Measurements from ENCODE around the gene PTPRN. TPM values are rescaled to one million over a fixed set of nuclear protein-coding genes. Genes with fewer than 3 reads are reported as not detected.

Gene PTPRN
- total and polyA plus RNA-seq, 2 of the 4 experiments (the other 2 are of a cell fraction) = 5.2 to 22.0 TPM

DNA sequence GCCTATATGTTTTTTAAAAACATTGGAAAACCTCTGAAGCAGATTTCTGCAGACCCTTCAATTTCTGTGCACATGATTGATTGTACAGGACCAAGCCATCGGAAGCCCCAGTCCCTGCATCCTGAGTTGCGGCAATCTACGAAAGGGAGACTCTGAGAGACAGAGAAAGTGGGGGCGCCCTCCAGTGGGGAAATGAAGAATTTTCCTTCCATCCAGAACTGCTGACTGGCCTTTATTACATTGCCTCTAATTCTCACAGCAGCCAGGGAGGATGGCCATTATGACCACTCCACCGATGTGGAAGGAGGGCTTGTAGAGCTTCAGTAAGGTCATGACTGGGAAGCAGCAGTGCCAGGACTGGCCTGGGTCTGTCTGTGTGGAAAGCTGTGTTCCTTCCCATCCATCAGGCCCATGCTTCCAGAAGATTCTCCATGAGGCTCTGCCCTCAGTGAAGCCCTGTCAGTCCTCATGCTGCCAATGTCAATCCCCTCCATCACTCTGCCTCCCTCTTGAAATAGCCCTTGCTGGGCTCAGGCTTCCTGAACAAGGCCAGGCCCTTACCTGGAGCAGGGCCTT, 43.3 kb upstream of the PTPRN start:
- no peak overlapping the region for H3K56ac ChIP-seq (ENCODE audit: extremely low read depth, insufficient read depth, low read length)
- H4K8ac ChIP-seq (ENCODE audit: low read depth in 2 of 2, low read length in 2 of 2) = no peak overlapping the region
- H3K79me1 ChIP-seq (ENCODE audit: low read depth in 1 of 2, low read length in 2 of 2) = no peaks in the 10 kb centered on the region
- no CpG with 5 or more reads among the region's 5 CpGs for WGBS, 2 experiments (ENCODE audit: extremely low coverage in 2 of 2, insufficient read length in 1 of 2)
- H3K27me3 ChIP-seq (ENCODE audit: control insufficient read depth, insufficient read depth, low read length) = peaks cover 32% of the 10 kb centered on the region
- H3K4me2 ChIP-seq (ENCODE audit: low read depth, low read length) = no peak overlapping the region
- H2BK120ac ChIP-seq (ENCODE audit: low read depth, low read length) = no peak overlapping the region
- H3K9ac ChIP-seq (ENCODE audit: low read depth, low read length) = no peak overlapping the region
- H3K23ac ChIP-seq (ENCODE audit: low read depth, low read length) = no peak overlapping the region
- H4K20me1 ChIP-seq (ENCODE audit: insufficient read depth, low read length) = no peaks in the 10 kb centered on the region
- BruUV-seq (replicated peaks) = no TSS peak
- in situ Hi-C loops (cut with MboI; ENCODE audit: low sequenced_read_pairs) (no loop called here), dilution Hi-C loops (cut with HindIII; ENCODE audit: low sequenced_read_pairs, unreplicated experiment) (no loop called here), intact Hi-C loops (cut with micrococcal nuclease) (loop anchor here (1.0 kb wide), 1 partner anchor 192 kb away; the partner anchor contains the start of gene NHEJ1)
- no peak overlapping the region for H3K27ac ChIP-seq (ENCODE audit: insufficient read depth, low read length)
- H2BK15ac ChIP-seq (ENCODE audit: low read depth, low read length) = no peak overlapping the region
- no peak overlapping the region for H2BK5ac ChIP-seq (ENCODE audit: low read depth, low read length, poor library complexity, severe bottlenecking)
- no peaks in the 10 kb centered on the region for H3K9me3 ChIP-seq (ENCODE audit: control insufficient read depth, insufficient read depth, low read length)
- H2AK9ac ChIP-seq (replicated peaks; ENCODE audit: low read depth, low read length, poor library complexity) = no peak overlapping the region
- H3K4ac ChIP-seq (ENCODE audit: low read depth, low read length) = no peak overlapping the region
- ChIA-PET CTCF (interaction anchor here (0.9 kb wide), 1 partner anchor 18 kb away, joined by 3 read pairs; no protein-coding TSS in a partner anchor), POLR2A (ENCODE audit: unreplicated experiment) (no interaction called here)
- H4K91ac ChIP-seq (ENCODE audit: insufficient read depth, low read depth, low read length) = no peak overlapping the region
- DNase-seq = peak; percentile 53
- H3K4me1 ChIP-seq (ENCODE audit: control insufficient read depth, insufficient read depth, low read length) = no peaks in the 10 kb centered on the region
- H2AK5ac ChIP-seq (ENCODE audit: low read depth, low read length) = peak overlapping the region; percentile 38; the same call in 1 of the 2 replicates
- H2BK20ac ChIP-seq (ENCODE audit: low read depth, low read length) = no peak overlapping the region
- H3K9me1 ChIP-seq (ENCODE audit: insufficient read depth, low read length) = no peaks in the 10 kb centered on the region; the same call in 1 of the 2 replicates
- no peaks in the 10 kb centered on the region for H3K36me3 ChIP-seq (ENCODE audit: control insufficient read depth, insufficient read depth, low read length)
- H3K18ac ChIP-seq (ENCODE audit: low read depth, low read length) = no peak overlapping the region
- no peak overlapping the region for H4K5ac ChIP-seq (ENCODE audit: low read depth, low read length)
- TF ChIP-seq, protein P1, sequence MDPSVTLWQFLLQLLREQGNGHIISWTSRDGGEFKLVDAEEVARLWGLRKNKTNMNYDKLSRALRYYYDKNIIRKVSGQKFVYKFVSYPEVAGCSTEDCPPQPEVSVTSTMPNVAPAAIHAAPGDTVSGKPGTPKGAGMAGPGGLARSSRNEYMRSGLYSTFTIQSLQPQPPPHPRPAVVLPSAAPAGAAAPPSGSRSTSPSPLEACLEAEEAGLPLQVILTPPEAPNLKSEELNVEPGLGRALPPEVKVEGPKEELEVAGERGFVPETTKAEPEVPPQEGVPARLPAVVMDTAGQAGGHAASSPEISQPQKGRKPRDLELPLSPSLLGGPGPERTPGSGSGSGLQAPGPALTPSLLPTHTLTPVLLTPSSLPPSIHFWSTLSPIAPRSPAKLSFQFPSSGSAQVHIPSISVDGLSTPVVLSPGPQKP (IDR thresholded peaks at IDR 0.05; ENCODE audit: borderline replicate concordance, low read depth, low read length) = no peak
- TF ChIP-seq SMC3 (IDR thresholded peaks at IDR 0.05; ENCODE audit: low read depth, low read length) = peak; percentile 82
- TF ChIP-seq NFE2L2 (IDR thresholded peaks at IDR 0.05; ENCODE audit: low read depth, low read length) = peak; percentile 17; the same call in 1 of the 2 replicates
- no peak for TF ChIP-seq RCOR1 (IDR thresholded peaks at IDR 0.05; ENCODE audit: insufficient replicate concordance, low read length)
- no peak for TF ChIP-seq MXI1 (IDR thresholded peaks at IDR 0.05; ENCODE audit: borderline replicate concordance, low read depth, low read length)
- peak; percentile 73 for TF ChIP-seq RAD21 (IDR thresholded peaks at IDR 0.05; ENCODE audit: low read length)
- TF ChIP-seq BHLHE40 (IDR thresholded peaks at IDR 0.05; ENCODE audit: low read depth, low read length) = no peak
- peak; percentile 97 for TF ChIP-seq MAFK (IDR thresholded peaks at IDR 0.05; ENCODE audit: low read depth, low read length)
- no peak for TF ChIP-seq MAZ (IDR thresholded peaks at IDR 0.05; ENCODE audit: borderline replicate concordance, low read depth, low read length)
- TF ChIP-seq CHD1 (IDR thresholded peaks at IDR 0.05; ENCODE audit: low read depth, low read length) = no peak
- TF ChIP-seq, protein P2, sequence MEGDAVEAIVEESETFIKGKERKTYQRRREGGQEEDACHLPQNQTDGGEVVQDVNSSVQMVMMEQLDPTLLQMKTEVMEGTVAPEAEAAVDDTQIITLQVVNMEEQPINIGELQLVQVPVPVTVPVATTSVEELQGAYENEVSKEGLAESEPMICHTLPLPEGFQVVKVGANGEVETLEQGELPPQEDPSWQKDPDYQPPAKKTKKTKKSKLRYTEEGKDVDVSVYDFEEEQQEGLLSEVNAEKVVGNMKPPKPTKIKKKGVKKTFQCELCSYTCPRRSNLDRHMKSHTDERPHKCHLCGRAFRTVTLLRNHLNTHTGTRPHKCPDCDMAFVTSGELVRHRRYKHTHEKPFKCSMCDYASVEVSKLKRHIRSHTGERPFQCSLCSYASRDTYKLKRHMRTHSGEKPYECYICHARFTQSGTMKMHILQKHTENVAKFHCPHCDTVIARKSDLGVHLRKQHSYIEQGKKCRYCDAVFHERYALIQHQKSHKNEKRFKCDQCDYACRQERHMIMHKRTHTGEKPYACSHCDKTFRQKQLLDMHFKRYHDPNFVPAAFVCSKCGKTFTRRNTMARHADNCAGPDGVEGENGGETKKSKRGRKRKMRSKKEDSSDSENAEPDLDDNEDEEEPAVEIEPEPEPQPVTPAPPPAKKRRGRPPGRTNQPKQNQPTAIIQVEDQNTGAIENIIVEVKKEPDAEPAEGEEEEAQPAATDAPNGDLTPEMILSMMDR (conservative IDR thresholded peaks at IDR 0.05; ENCODE audit: low read depth, low read length) = peak; percentile 72
- no peak for TF ChIP-seq FOS (IDR thresholded peaks at IDR 0.05; ENCODE audit: low read depth, low read length)
- TF ChIP-seq POLR2A (IDR thresholded peaks at IDR 0.05; ENCODE audit: low read depth, low read length) = no peak
- peak; percentile 48; the same call in 1 of the 2 replicates for TF ChIP-seq CEBPB (IDR thresholded peaks at IDR 0.05; ENCODE audit: low read depth, low read length)
- no peak for TF ChIP-seq RFX5 (IDR thresholded peaks at IDR 0.05; ENCODE audit: low read depth, low read length)
- TF ChIP-seq, protein P3, sequence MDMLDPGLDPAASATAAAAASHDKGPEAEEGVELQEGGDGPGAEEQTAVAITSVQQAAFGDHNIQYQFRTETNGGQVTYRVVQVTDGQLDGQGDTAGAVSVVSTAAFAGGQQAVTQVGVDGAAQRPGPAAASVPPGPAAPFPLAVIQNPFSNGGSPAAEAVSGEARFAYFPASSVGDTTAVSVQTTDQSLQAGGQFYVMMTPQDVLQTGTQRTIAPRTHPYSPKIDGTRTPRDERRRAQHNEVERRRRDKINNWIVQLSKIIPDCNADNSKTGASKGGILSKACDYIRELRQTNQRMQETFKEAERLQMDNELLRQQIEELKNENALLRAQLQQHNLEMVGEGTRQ (IDR thresholded peaks at IDR 0.05; ENCODE audit: low read depth, low read length) = no peak
- no peak overlapping the region for H2AFZ ChIP-seq (replicated peaks; ENCODE audit: low read length, poor library complexity)
- no peak overlapping the region for H3K14ac ChIP-seq (replicated peaks; ENCODE audit: low read depth, low read length)
- ATAC-seq (ENCODE audit: low read depth) = peak; percentile 91
- H3K4me3 ChIP-seq (ENCODE audit: insufficient read depth, low read depth, low read length) = no peak overlapping the region
